ENCODE measurements around the gene FANCM. TPM values are rescaled to one million over a fixed set of nuclear protein-coding genes. Genes with fewer than 3 reads are reported as not detected.

Gene FANCM
- total and polyA plus RNA-seq, 9 of the 15 experiments (the other 6 are each of a cell fraction or from before 2014, with no cell fraction given) = 5.1 to 14.4 (median 6.2) TPM

DNA sequence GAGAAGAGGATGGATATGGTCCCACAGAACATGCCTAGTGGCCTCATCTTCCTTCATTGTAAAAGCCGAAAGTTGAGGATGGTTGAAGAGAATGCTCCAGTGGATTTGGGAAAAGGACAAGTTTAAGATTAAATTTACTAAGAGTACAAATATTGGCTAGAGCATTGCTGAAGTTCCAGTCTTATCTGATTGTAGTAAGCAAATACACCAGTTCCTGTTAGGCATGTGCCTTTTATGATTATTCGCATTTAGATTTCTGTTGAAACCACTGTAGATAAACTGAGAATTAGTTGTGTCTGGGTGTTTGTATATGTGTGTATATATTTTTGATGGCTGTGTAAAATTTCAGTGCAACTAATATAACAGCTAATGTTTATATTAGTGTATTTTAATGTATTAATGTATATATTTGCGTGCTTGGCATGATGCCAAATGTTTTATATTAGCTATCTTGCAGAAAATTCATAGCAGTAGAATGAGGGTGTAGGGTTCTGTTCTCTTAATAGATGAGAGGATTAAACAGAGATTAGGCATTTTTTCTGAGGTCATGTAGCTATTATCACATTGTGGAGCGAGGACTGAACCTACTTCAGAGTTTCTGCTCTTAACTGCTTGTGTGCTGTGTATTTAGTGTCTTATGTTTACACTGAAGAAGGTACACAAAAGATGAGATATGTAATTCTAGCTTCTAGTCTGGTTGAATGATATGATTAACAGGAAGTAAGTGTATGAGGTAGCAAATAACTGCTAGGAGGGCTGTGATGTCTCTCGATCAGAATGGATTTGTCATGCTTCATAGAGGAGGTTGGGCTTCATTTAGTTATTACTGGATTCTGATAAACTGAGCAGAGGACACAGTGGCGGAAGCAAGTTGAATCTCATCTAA lies 22.6 kb upstream of the FANCM start:
- Histone ChIP-seq H3K9ac (ENCODE audit: insufficient read depth in 1 of 2, low read depth in 2 of 2, low read length in 2 of 2) (no peak overlapping the region), H3K9me1 (ENCODE audit: control insufficient read depth, insufficient read depth, low read length) (no peaks in the 10 kb centered on the region), H3K27ac (ENCODE audit: extremely low read depth, low read depth, low read length) (0 out of 3 replicates have a peak overlapping the region, but pooled peaks have one; percentile 39), H3K4me2 (ENCODE audit: insufficient read depth, low read length) (no peak overlapping the region), H3K27me3 (ENCODE audit: control insufficient read depth in 2 of 2, insufficient read depth in 2 of 2, low read length in 2 of 2) (no peaks in the 10 kb centered on the region), H3K4me3 (no peak overlapping the region), H3K36me3 (ENCODE audit: control insufficient read depth, insufficient read depth, low read length) (peaks cover 93% of the 10 kb centered on the region), H4K20me1 (replicated peaks; ENCODE audit: control insufficient read depth, insufficient read depth, low read length) (no peaks in the 10 kb centered on the region; the same call in 1 of the 2 replicates), H2AFZ (ENCODE audit: low read depth, low read length) (no peak overlapping the region), H3K4me1 (replicated peaks in 1 of 2; ENCODE audit: control insufficient read depth in 2 of 2, insufficient read depth in 2 of 2, low read length in 2 of 2) (peaks cover 0 to 8% of the 10 kb centered on the region in 2 experiments; a peak in 1 of 5 replicates), H3K9me3 (replicated peaks; ENCODE audit: control insufficient read depth, insufficient read depth, low read depth, low read length) (no peaks in the 10 kb centered on the region), H3K79me2 (ENCODE audit: control insufficient read depth, insufficient read depth, low read length) (no peaks in the 10 kb centered on the region)
- FAIRE-seq (no peak), DNase-seq (ENCODE audit: extremely low read depth in 1 of 4, low spot score in 3 of 4) (no peak), ATAC-seq (peak; percentile 38; the same call in 1 of the 3 replicates)
- ChIA-PET CTCF (ENCODE audit: low intra/inter-chr PET ratio) (no interaction called here), POLR2A (interaction anchor here (0.7 to 1.3 kb wide), 3 partner anchors 13 to 21 kb away, joined by 3 read pairs; partner anchors contain the start of gene FKBP3)
- TF ChIP-seq, protein P1, sequence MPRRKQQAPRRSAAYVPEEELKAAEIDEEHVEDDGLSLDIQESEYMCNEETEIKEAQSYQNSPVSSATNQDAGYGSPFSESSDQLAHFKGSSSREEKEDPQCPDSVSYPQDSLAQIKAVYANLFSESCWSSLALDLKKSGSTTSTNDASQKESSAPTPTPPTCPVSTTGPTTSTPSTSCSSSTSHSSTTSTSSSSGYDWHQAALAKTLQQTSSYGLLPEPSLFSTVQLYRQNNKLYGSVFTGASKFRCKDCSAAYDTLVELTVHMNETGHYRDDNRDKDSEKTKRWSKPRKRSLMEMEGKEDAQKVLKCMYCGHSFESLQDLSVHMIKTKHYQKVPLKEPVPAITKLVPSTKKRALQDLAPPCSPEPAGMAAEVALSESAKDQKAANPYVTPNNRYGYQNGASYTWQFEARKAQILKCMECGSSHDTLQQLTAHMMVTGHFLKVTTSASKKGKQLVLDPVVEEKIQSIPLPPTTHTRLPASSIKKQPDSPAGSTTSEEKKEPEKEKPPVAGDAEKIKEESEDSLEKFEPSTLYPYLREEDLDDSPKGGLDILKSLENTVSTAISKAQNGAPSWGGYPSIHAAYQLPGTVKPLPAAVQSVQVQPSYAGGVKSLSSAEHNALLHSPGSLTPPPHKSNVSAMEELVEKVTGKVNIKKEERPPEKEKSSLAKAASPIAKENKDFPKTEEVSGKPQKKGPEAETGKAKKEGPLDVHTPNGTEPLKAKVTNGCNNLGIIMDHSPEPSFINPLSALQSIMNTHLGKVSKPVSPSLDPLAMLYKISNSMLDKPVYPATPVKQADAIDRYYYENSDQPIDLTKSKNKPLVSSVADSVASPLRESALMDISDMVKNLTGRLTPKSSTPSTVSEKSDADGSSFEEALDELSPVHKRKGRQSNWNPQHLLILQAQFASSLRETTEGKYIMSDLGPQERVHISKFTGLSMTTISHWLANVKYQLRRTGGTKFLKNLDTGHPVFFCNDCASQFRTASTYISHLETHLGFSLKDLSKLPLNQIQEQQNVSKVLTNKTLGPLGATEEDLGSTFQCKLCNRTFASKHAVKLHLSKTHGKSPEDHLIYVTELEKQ (CRISPR knock-in tag; IDR thresholded peaks at IDR 0.05) = no peak
- TF ChIP-seq NFIX (CRISPR knock-in tag; IDR thresholded peaks at IDR 0.05; ENCODE audit: low read depth) (peak; percentile 92), FOXA3 (CRISPR knock-in tag; conservative IDR thresholded peaks at IDR 0.05 in 1 of 2, IDR thresholded peaks at IDR 0.05 in 1 of 2) (peak in 1 of 2 experiments; percentile 37; a peak in 1 of 4 replicates), POLR2AphosphoS2 (IDR thresholded peaks at IDR 0.05; ENCODE audit: low read length) (0 out of 2 replicates have a peak, but pooled peaks have one; percentile 46), NFIC (IDR thresholded peaks at IDR 0.05) (peak; percentile 96)
- TF ChIP-seq, protein P2, sequence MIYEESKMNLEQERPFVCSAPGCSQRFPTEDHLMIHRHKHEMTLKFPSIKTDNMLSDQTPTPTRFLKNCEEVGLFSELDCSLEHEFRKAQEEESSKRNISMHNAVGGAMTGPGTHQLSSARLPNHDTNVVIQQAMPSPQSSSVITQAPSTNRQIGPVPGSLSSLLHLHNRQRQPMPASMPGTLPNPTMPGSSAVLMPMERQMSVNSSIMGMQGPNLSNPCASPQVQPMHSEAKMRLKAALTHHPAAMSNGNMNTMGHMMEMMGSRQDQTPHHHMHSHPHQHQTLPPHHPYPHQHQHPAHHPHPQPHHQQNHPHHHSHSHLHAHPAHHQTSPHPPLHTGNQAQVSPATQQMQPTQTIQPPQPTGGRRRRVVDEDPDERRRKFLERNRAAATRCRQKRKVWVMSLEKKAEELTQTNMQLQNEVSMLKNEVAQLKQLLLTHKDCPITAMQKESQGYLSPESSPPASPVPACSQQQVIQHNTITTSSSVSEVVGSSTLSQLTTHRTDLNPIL (CRISPR knock-in tag; IDR thresholded peaks at IDR 0.05) = no peak
- TF ChIP-seq, protein P3, sequence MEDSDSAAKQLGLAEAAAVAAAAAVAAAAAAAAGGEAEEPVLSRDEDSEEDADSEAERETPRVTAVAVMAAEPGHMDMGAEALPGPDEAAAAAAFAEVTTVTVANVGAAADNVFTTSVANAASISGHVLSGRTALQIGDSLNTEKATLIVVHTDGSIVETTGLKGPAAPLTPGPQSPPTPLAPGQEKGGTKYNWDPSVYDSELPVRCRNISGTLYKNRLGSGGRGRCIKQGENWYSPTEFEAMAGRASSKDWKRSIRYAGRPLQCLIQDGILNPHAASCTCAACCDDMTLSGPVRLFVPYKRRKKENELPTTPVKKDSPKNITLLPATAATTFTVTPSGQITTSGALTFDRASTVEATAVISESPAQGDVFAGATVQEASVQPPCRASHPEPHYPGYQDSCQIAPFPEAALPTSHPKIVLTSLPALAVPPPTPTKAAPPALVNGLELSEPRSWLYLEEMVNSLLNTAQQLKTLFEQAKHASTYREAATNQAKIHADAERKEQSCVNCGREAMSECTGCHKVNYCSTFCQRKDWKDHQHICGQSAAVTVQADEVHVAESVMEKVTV (CRISPR knock-in tag; IDR thresholded peaks at IDR 0.05) = no peak
- no TSS peak for BruUV-seq (replicated peaks)
- intact Hi-C loops (cut with micrococcal nuclease) (no loop called here), in situ Hi-C loops (cut with MboI) (no loop called here)
- WGBS (ENCODE audit: insufficient coverage, low coverage, missing lambda C conversion rate) = 78% methylated on average over 6 of the region's 6 CpGs
